PC-9 (cell line): ENCODE data around the gene IQGAP1.

Source experiments
- CTCF ChIP-seq: fragments of 200-600 bp; sonication (generic); conservative IDR thresholded peaks from 2 replicates; pipeline ENCODE4 v1.6.1; 2017; ENCODE audit warnings: mixed run types, antibody characterized with exemption, mild to moderate bottlenecking, moderate library complexity
- EZH2 ChIP-seq: fragments of 200-600 bp; sonication (generic); IDR thresholded peaks from 2 replicates; pipeline ENCODE4 v1.8.0; 2017; ENCODE audit warnings: antibody characterized with exemption, low read depth

- no peak for TF ChIP-seq EZH2
- TF ChIP-seq CTCF: no peak
These were observed 83.1 kb downstream of the IQGAP1 start for GRCh38 chr15:90471126-90471525.
